Liver (tissue), 3 donors: ENCODE measurements around the gene FOXO6.

Experiments
- ATF3 ChIP-seq: IDR thresholded peaks from 2 replicates; pipeline ENCODE4 v1.6.1; 2016; ENCODE audit warnings: antibody characterized with exemption
- CTCF ChIP-seq: fragments of 150-350 bp; IDR thresholded peaks from 2 replicates; pipeline ENCODE4 v1.5.1; 2017; ENCODE audit warnings: improper control_type of control experiment, low read depth, low read length; ENCODE audit not compliant: missing input control
- GABPA ChIP-seq, 2 donors: IDR thresholded peaks in 1 of 2; conservative IDR thresholded peaks in 1 of 2; 2 replicates each; pipeline ENCODE4 v1.6.1; 2016; ENCODE audit warnings: antibody characterized with exemption in 2 of 2, mild to moderate bottlenecking in 1 of 2, moderate library complexity in 1 of 2
- NR2F2 ChIP-seq: IDR thresholded peaks from 2 replicates; pipeline ENCODE4 v1.6.1; 2016; ENCODE audit warnings: antibody characterized with exemption
- REST ChIP-seq: IDR thresholded peaks from 2 replicates; pipeline ENCODE4 v1.6.1; 2016; ENCODE audit warnings: antibody characterized with exemption, mild to moderate bottlenecking
- YY1 ChIP-seq: IDR thresholded peaks from 2 replicates; pipeline ENCODE4 v1.6.1; 2016; ENCODE audit warnings: antibody characterized with exemption, mild to moderate bottlenecking
- donor health status: healthy.
- donor health status: healthy.

GRCh38 chr1:41372600-41372993 lies 11.4 kb downstream of the FOXO6 start:
- TF ChIP-seq CTCF, result no peak
- TF ChIP-seq REST, result no peak
- no peak for TF ChIP-seq GABPA (IDR thresholded peaks at IDR 0.05 in 1 of 2, conservative IDR thresholded peaks at IDR 0.05 in 1 of 2)
- no peak for TF ChIP-seq NR2F2
- TF ChIP-seq YY1, result no peak
- no peak for TF ChIP-seq ATF3
